MM.1S (cell line): Measurements from ENCODE around the gene DCTN3.

ENCODE experiments used
- CTCF ChIP-seq: fragments of 300-600 bp; sonication (generic); IDR thresholded peaks from 2 replicates; pipeline ENCODE4 v1.5.1; 2016; ENCODE audit warnings: antibody characterized with exemption, low read length, mixed read lengths
- EZH2 ChIP-seq: fragments of 300-600 bp; sonication (generic); optimal IDR thresholded peaks from 2 replicates; pipeline ENCODE3; 2017; ENCODE audit warnings: low read depth, mild to moderate bottlenecking, antibody characterized with exemption, low read length, mixed read lengths

GRCh38 chr9:34590381-34591247, 29.7 kb downstream of the DCTN3 start:
- TF ChIP-seq CTCF (no peak), EZH2 (no peak)
